ENCODE data around the gene SLC22A7.
"Not testable (repeated sequence)": the region's sequence is repeated elsewhere in the genome, so short reads cannot be mapped to it uniquely, and the experiment has no call there.

Gene SLC22A7

GRCh38 chr6:43301081-43301870 is 3.2 kb downstream of the SLC22A7 start:
- no peak for DNase-seq (ENCODE audit: low read depth)

- DNase-seq (ENCODE audit: low read depth) = no peak
Measured at GRCh38 chr6:43302126-43302525, 4.1 kb downstream of the SLC22A7 start.

- not testable (repeated sequence) for DNase-seq (ENCODE audit: low read depth)
Measured at GRCh38 chr6:43303006-43303405, 4.9 kb downstream of the SLC22A7 start.

- DNase-seq (ENCODE audit: low read depth) = no peak
Measured at GRCh38 chr6:43303751-43304331, 5.8 kb downstream of the SLC22A7 start.

DNA sequence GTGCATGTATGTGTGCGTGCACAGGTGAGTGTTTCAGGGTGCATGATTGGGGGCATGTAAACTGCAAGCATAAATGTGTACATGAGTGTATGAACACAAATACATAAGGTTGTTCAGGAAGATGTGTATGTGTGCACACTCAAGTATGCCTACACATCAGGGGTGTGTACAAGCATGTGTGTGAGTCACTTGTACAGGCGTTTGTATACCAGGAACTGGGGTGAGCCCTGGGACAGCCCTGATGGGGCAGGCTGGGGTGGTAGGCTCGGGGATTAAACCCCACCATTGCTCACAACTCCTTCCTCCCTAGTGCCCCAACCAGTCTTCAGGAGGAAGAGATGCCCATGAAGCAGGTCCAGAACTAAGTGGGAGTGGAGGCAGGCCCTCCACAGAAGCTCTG is 6.3 kb downstream of the SLC22A7 start:
- DNase-seq (ENCODE audit: low read depth) = no peak

DNA sequence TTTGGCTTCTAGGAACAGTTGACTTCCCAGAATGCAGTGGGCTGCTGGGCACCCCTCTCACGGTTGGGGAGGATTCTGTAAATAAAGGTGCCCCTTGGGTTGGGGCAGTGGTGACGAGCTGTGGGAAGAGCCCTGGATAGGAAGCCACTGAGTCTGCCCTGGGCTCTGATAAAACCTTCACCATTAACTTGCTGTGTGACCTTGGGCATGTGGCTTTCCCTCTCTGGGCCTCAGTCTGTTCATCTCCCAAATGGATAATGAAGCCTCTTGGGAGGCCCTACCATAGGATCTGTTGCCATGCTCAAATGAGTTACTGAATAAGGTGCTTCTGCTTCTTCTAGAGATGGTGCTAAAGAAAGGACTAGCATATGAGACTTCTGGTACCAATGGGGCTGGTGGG is 6.8 kb downstream of the SLC22A7 start:
- no peak for DNase-seq (ENCODE audit: low read depth)

DNA sequence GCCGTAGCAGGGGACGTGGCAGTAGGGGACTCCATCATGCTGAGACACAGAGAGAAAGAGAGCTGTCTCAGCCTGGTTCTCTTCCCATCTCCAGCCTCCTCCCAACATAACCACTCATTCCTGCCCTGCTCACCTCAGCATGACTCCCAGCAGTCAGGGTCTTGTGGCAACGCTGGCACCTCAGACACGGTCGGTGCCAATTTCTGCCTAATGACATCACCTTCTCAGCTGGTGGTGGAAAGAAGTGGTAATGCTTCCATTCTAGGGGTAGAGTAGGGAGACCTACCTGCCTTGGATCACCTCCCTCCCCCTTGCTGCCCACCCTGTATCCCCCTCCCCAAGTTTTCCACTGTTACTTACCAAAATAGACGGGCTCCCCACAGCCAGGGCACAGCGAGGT is 8.0 kb downstream of the SLC22A7 start:
- DNase-seq (ENCODE audit: low read depth) = no peak

DNA sequence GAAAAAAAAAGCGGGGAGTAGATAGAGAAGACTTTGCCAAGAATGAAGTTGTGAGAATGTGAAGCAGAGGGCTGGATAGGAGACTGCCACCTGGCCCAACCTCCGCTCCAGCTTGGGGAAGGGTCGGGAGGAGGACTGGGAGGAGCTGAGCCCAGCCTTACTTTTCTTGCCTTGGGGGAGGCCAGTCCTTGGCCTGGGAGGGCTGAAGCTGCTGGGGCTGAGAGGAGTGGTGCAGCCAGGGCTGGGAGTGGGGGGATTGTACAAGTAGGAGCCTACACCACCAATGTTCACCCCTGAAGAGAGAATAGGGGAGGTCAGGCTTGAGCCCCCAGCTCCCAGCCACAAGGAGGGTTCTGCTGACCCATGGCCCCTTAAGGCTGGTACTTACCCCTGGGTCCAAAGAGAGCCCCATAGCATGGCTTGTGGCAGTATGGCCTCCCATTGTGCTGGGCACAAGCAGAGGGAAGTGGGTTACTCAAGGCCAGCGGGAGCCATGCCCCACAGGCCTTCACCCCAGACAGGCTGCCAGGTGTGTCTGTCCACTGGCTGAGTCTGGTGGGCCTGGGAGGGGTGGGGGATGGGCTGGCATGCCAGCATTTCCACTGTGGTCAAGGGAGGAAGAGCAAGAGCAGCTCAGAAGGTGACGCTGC is 9.5 kb downstream of the SLC22A7 start:
- DNase-seq (ENCODE audit: low read depth) = no peak

- DNase-seq (ENCODE audit: low read depth) = peak; percentile 36
Measured at GRCh38 chr6:43308101-43308989, 10.3 kb downstream of the SLC22A7 start, which contains the start of gene CRIP3. Gene CRIP3, minus strand, starts transcription at chr6:43308826. Its CDS starts 34 bp downstream, at chr6:43308792.

- DNase-seq (ENCODE audit: low read depth) = no peak
Measured at GRCh38 chr6:43308990-43309477, 11.0 kb downstream of the SLC22A7 start.

- DNase-seq (ENCODE audit: low read depth) = no peak
Measured at GRCh38 chr6:43310134-43310533, 12.1 kb downstream of the SLC22A7 start.

DNA sequence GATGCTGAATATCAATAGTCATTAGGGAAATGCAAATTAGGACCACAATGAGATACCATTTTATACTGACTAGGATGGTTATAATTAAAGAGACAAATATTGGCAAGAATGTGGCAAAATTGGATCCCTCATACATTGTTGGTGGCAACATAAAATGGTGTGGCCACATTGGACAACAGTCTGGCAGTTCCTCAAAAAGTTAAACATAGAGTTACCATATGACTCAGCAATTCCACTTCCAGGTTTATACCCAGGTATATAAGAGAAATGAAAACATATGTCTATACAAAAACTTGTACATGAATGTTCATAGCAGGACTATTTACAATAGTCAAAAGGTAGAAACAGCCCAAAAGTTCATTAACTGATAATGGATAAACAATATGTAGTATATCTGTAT is 12.6 kb downstream of the SLC22A7 start:
- DNase-seq (ENCODE audit: low read depth) = no peak

- no peak for DNase-seq (ENCODE audit: low read depth)
Measured at GRCh38 chr6:43311666-43312065, 13.6 kb downstream of the SLC22A7 start.

- no peak for DNase-seq (ENCODE audit: low read depth)
Measured at GRCh38 chr6:43313813-43314212, 15.8 kb downstream of the SLC22A7 start.

DNA sequence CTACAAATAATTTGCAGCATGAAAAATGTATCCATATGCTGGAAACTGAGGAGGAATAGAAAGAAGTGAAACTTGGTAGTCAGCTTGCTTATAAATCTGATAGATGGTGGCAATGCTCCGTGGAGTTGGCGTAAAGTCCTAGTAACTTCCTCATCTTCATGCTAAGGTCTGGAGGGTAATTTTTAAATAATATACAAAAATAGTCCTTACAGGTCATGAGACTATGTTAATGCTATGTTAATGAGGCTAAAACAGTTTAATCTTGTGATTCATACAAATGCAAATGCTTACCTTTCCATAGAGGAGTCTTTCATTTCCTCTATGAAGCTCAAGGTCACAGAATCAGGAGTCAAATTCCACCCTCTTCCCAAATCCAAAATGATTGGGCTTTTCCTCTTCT is 20.0 kb downstream of the SLC22A7 start:
- DNase-seq (ENCODE audit: low read depth) = no peak

GRCh38 chr6:43325876-43326275 is 27.8 kb downstream of the SLC22A7 start:
- DNase-seq (ENCODE audit: low read depth) = no peak

DNA sequence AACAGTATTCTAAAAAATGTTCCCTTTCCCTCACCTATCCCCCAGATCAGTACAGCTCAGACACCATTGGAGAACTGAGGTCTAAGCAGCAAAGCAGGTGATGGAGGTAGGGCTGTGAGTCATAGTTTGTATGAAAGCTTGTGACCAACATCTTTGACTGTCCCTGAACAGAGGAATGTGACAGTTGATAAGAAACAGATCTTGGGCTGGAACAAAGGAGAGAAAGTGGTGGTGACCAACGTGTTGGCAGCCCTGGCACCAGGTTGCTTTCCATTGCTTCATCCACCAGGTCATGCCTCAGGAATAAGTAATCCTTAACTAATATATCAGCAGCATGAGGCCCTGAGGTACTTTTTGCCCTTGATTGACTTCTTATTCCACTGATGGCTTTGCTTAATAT is 30.5 kb downstream of the SLC22A7 start:
- DNase-seq (ENCODE audit: low read depth) = no peak

GRCh38 chr6:43331470-43331869 is 33.4 kb downstream of the SLC22A7 start:
- no peak for DNase-seq (ENCODE audit: low read depth)

GRCh38 chr6:43331891-43332290 is 33.8 kb downstream of the SLC22A7 start:
- DNase-seq (ENCODE audit: low read depth) = no peak

DNA sequence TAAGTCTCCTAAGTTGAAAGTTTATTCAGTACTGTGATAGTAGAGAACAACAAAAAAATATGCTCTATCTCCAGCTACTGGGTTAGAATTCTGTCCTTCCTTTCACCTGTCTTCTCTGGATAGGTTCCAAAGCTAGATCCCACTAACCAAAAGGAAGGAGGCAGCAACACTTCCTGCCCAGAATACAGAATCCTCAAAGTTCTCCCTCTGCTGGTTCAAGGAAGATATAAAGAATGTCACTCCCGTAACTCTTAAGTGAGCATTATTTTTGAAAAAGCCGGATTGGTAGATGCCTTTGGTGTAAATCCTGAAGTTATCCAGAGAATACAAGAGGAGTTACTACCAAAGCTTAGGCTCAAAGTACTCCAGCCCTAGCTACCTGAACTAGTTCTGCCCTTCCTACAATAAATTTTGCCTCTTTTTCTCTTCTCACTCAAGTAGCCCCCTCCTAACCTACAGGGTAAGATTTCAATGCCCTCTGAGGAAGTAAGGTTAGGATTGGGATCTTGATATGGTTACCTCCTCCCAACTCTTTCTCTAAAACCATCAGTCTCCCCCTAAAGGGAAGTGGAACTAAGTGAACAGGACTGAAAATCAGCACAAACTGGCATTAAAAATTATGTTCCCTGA is 36.5 kb downstream of the SLC22A7 start:
- no peak for DNase-seq (ENCODE audit: low read depth)

- DNase-seq (ENCODE audit: low read depth) = no peak
Measured at GRCh38 chr6:43335469-43335868, 37.4 kb downstream of the SLC22A7 start.

DNA sequence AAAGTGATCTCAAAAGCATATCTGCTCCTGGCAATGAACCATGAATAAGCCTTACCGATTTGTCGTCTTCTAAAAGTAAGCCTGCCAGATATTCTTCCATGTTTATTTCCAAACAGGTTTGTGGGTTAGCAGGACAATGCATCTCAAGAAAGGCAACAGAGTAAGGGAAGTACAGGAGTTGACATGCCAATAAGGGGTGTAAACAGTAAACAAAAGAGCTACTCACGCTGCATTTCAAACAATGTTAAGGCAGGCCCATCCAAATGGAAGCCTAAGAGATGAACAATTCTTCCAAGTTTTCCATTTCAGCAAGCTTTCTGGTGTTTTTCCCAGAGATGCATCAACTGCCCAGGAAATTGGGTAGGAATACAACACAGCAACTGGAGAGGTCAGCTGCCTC is 38.3 kb downstream of the SLC22A7 start:
- no peak for DNase-seq (ENCODE audit: low read depth)
